ENCODE measurements around the gene KATNB1.

DNA sequence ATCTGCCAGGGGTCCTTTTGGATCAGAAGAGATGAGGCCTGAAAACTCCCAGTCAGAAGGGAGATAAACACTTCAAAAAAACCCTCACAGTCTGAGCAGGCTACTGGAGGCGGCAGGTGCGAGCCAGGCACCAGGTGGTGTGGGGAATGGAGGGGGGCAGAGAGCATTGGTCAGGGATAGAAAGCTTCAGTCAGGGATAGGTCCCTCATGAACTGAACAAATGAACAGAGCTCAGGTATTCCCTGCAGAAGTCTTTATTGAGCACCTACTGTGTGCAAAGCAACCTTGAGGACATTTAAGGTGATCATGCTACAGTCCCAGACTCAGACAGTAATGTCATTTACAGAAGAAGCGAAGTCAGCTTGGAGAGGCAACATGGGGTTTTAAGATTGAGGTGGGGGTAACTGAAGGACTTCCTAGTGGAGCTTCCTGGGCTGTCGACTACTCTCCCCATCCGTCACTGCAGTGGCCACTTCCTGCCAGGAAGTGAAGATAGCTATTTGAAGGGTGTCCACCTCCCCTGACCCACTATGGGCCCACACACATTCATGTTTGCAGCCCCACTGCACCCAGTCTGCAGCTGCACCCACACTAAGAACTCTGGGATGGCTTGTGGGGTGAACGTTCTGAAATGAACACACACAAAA is 63.5 kb downstream of the KATNB1 start:
- TF ChIP-seq, protein P1, sequence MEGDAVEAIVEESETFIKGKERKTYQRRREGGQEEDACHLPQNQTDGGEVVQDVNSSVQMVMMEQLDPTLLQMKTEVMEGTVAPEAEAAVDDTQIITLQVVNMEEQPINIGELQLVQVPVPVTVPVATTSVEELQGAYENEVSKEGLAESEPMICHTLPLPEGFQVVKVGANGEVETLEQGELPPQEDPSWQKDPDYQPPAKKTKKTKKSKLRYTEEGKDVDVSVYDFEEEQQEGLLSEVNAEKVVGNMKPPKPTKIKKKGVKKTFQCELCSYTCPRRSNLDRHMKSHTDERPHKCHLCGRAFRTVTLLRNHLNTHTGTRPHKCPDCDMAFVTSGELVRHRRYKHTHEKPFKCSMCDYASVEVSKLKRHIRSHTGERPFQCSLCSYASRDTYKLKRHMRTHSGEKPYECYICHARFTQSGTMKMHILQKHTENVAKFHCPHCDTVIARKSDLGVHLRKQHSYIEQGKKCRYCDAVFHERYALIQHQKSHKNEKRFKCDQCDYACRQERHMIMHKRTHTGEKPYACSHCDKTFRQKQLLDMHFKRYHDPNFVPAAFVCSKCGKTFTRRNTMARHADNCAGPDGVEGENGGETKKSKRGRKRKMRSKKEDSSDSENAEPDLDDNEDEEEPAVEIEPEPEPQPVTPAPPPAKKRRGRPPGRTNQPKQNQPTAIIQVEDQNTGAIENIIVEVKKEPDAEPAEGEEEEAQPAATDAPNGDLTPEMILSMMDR (conservative IDR thresholded peaks at IDR 0.05; ENCODE audit: low read length), result no peak
- no peak for TF ChIP-seq EZH2phosphoT487 (IDR thresholded peaks at IDR 0.05; ENCODE audit: borderline replicate concordance, low read depth, low read length)

Measured in OCI-LY7 (cell line).